Ishikawa (cell line): ENCODE data around the gene ARMC9.

Experiments
- CEBPB ChIP-seq: IDR thresholded peaks from 2 replicates; pipeline ENCODE4 v1.6.1; 2012
- CREB1 ChIP-seq: IDR thresholded peaks from 2 replicates; pipeline ENCODE4 v1.6.1; 2012; ENCODE audit warnings: low read depth
- EGR1 ChIP-seq: IDR thresholded peaks from 2 replicates; pipeline ENCODE4 v1.6.1; 2012
- EP300 ChIP-seq: IDR thresholded peaks from 2 replicates; pipeline ENCODE4 v1.6.1; 2012; ENCODE audit warnings: borderline replicate concordance
- FOXM1 ChIP-seq: IDR thresholded peaks from 2 replicates; pipeline ENCODE4 v1.6.1; 2012; ENCODE audit warnings: low read depth, borderline replicate concordance
- NFIC ChIP-seq: IDR thresholded peaks from 2 replicates; pipeline ENCODE4 v1.6.1; 2012
- RAD21 ChIP-seq: IDR thresholded peaks from 2 replicates; pipeline ENCODE4 v1.6.1; 2012; ENCODE audit warnings: low read depth
- TAF1 ChIP-seq: IDR thresholded peaks from 2 replicates; pipeline ENCODE4 v1.6.1; 2012; ENCODE audit warnings: low read depth, mild to moderate bottlenecking
- TCF12 ChIP-seq: IDR thresholded peaks from 2 replicates; pipeline ENCODE4 v1.6.1; 2012; ENCODE audit warnings: low read depth
- TEAD4 ChIP-seq: IDR thresholded peaks from 2 replicates; pipeline ENCODE4 v1.6.1; 2012
- YY1 ChIP-seq: IDR thresholded peaks from 2 replicates; pipeline ENCODE4 v1.6.1; 2012; ENCODE audit warnings: low read depth
- ZBTB7A ChIP-seq: IDR thresholded peaks from 2 replicates; pipeline ENCODE4 v1.6.1; 2012; ENCODE audit warnings: low read depth
- TF ChIP-seq, protein P1 (sequence below): IDR thresholded peaks from 2 replicates; pipeline ENCODE4 v1.6.1; 2012; ENCODE audit warnings: low read depth, mild to moderate bottlenecking
- TF ChIP-seq, protein P2 (sequence below): IDR thresholded peaks from 2 replicates; pipeline ENCODE4 v1.6.1; 2012
- TF ChIP-seq, protein P3 (sequence below): IDR thresholded peaks from 2 replicates; pipeline ENCODE4 v1.6.1; 2012

The ARMC9 gene

DNA sequence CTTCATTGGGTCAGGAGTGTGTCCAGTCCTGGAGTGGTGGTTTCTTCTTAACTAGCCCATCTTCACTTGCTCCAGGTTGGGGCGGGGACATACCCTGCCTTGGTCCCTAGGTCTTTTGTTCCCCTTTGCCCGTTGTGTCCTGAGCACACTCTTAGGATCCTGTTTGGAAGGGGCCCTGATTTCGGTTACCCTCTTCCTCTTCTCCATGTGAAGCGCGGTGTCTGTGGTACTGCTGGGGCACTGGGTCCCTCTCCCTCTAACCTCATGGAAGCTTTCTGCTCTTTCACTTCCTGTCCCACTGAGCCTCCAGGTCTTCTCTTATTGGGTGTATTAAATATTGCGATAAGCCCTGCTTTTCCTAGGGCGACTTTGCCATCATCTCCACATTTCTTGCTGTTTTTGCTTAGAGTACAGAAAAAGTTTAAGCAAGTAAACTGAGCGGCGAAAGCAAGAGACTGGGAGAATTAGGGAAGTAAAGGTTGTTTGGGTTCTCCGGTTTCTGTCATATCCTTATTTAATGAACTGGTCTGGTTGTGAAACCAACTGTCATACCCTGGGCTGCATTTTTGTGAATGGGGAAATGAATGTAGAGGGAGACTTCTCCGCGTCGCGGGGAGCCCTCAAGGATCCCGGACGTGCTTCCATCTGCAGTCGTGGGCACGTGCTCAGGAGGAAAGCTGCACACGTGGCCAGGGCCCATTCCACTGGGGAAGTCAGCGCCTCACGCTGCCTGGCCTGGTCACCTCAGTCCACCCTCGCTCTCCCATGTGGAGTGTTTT lies 123.3 kb downstream of the ARMC9 start:
- TF ChIP-seq, protein P1, sequence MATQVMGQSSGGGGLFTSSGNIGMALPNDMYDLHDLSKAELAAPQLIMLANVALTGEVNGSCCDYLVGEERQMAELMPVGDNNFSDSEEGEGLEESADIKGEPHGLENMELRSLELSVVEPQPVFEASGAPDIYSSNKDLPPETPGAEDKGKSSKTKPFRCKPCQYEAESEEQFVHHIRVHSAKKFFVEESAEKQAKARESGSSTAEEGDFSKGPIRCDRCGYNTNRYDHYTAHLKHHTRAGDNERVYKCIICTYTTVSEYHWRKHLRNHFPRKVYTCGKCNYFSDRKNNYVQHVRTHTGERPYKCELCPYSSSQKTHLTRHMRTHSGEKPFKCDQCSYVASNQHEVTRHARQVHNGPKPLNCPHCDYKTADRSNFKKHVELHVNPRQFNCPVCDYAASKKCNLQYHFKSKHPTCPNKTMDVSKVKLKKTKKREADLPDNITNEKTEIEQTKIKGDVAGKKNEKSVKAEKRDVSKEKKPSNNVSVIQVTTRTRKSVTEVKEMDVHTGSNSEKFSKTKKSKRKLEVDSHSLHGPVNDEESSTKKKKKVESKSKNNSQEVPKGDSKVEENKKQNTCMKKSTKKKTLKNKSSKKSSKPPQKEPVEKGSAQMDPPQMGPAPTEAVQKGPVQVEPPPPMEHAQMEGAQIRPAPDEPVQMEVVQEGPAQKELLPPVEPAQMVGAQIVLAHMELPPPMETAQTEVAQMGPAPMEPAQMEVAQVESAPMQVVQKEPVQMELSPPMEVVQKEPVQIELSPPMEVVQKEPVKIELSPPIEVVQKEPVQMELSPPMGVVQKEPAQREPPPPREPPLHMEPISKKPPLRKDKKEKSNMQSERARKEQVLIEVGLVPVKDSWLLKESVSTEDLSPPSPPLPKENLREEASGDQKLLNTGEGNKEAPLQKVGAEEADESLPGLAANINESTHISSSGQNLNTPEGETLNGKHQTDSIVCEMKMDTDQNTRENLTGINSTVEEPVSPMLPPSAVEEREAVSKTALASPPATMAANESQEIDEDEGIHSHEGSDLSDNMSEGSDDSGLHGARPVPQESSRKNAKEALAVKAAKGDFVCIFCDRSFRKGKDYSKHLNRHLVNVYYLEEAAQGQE = no peak
- TF ChIP-seq FOXM1 (no peak), CEBPB (no peak), CREB1 (no peak), TCF12 (no peak), NFIC (no peak), EGR1 (no peak), TEAD4 (no peak), TAF1 (no peak), EP300 (no peak), YY1 (no peak), ZBTB7A (no peak), RAD21 (no peak)
- TF ChIP-seq, protein P2, sequence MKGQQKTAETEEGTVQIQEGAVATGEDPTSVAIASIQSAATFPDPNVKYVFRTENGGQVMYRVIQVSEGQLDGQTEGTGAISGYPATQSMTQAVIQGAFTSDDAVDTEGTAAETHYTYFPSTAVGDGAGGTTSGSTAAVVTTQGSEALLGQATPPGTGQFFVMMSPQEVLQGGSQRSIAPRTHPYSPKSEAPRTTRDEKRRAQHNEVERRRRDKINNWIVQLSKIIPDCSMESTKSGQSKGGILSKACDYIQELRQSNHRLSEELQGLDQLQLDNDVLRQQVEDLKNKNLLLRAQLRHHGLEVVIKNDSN = no peak
- TF ChIP-seq, protein P3, sequence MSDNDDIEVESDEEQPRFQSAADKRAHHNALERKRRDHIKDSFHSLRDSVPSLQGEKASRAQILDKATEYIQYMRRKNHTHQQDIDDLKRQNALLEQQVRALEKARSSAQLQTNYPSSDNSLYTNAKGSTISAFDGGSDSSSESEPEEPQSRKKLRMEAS = no peak

DNA sequence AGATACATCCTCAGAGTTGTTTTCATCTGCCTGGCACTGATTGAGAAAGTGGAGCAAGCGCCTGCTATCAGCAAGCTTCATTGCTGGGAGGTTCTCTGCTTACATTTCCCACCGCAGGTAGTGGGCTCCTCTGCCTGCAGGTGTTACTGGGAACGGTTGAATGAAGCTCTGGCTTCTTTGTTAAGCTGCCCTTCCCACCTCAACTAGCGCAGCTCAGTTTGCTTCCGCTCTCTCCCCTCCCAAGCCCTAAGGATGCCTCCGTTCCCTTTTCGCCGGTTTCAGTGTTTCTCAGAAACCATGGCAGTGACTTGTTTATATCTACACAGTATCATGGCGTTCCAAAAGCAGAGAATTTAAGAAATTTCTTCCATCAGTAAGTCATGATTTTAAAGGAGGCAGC lies 124.9 kb downstream of the ARMC9 start:
- TF ChIP-seq, protein P3 = no peak
- no peak for TF ChIP-seq ZBTB7A
- TF ChIP-seq EP300 = no peak
- no peak for TF ChIP-seq EGR1
- no peak for TF ChIP-seq RAD21
- no peak for TF ChIP-seq TCF12
- TF ChIP-seq CREB1 = no peak
- no peak for TF ChIP-seq YY1
- no peak for TF ChIP-seq NFIC
- no peak for TF ChIP-seq TEAD4
- no peak for TF ChIP-seq FOXM1
- TF ChIP-seq, protein P2 = no peak
- TF ChIP-seq CEBPB = no peak
- no peak for TF ChIP-seq TAF1
- TF ChIP-seq, protein P1 = no peak

DNA sequence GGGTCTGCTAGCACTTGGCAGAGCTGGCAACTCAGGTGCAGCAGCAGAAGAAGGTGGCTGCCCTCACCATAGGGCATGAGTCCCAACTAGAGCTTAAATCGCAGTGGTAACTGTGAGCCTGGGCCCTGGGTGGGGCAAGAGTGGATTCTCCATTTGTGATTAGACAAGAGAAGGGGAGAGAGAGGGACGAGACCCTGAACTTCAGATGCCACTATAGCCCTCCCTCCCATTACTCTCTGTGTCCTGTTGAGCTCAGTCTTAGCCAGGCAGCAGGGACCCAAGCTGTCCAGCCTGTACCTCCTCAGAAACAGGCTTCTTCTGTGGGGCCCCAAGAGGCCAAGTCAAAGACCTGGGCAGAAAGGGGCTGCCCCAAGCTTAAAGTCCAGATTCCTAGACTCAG lies 127.4 kb downstream of the ARMC9 start:
- TF ChIP-seq, protein P1 = no peak
- no peak for TF ChIP-seq RAD21
- TF ChIP-seq ZBTB7A = no peak
- TF ChIP-seq CEBPB = no peak
- no peak for TF ChIP-seq CREB1
- TF ChIP-seq NFIC = no peak
- TF ChIP-seq EP300 = no peak
- no peak for TF ChIP-seq TEAD4
- TF ChIP-seq FOXM1 = no peak

DNA sequence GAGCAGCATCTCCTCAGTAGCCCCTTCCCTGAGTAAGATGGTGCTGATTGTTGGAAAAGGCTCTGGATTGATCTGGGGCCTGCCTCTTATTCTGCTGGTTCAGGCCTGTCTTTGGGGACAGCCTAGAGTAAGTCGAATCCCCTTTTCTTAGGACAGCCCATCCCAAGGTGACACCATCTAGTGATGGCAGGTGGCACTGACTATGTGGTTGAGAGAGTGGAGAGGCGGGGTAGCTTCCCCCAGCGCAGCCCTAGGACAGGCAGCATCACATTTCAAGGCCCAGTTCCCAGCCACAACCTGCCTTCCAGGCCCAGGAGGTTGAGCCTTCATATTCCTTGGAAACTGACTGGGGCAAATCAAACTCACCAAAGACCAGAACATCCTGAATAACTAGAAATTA lies 128.0 kb downstream of the ARMC9 start:
- TF ChIP-seq YY1 (no peak), FOXM1 (no peak), NFIC (no peak), EP300 (no peak), EGR1 (no peak), TAF1 (no peak), TEAD4 (no peak), CREB1 (no peak), ZBTB7A (no peak)
- TF ChIP-seq, protein P1 = no peak
- TF ChIP-seq, protein P3 = no peak
- TF ChIP-seq, protein P2 = no peak
